K562 (cell line): Measurements from ENCODE around the gene CTBP2. TPM values are rescaled to one million over a fixed set of nuclear protein-coding genes. Genes with fewer than 3 reads are reported as not detected.

Experiments
- ATAC-seq: fragments of 200-7000 bp; cut with Tn5 transposase; 3 replicates; pipeline ENCODE4 v1.9.1; 2020; ENCODE audit warnings: moderate library complexity
- BruUV-seq: library from RNA; stranded (reverse); fragments of 400-500 nt; replicated peaks from 2 replicates; lab custom pipeline; 2021; lab: Mats Ljungman, UMichigan
- CTCF ChIA-PET: fragments of 300-600 bp; formaldehyde crosslinking; extraction: SDS; loops from one replicate; lab custom pipeline; 2021; ENCODE audit warnings: low intra/inter-chr PET ratio; lab: Yijun Ruan, JAX
- POLR2A ChIA-PET: fragments of 300-600, 350-650 bp; sonication (Branson Sonifier 250); formaldehyde crosslinking; extraction: SDS; loops from one replicate; lab custom pipeline; 2021; ENCODE audit warnings: antibody characterized with exemption, inconsistent platforms; lab: Yijun Ruan, JAX
- DNase-seq, 4 experiments: peaks; one replicate each; pipeline versions ENCODE4 v3.0.0 to v3.0.0-alpha.2; 2011 to 2018; ENCODE audit warnings: low spot score in 3 of 4, mixed read lengths in 3 of 4; ENCODE audit errors: extremely low read depth in 1 of 4
- FAIRE-seq: peaks from 2 replicates; lab custom pipeline; 2011; peaks lifted over from hg19 to GRCh38; lab: Jason Lieb, UNC
- H2AFZ ChIP-seq: 2 replicates; pipeline ENCODE4 v1.6.0; 2011; ENCODE audit warnings: low read depth, low read length, control low read depth, inconsistent platforms
- H3K27ac ChIP-seq: fragments of 200-600 bp; 3 replicates; pipeline ENCODE4 v1.8.0; 2011; ENCODE audit warnings: low read depth, mild to moderate bottlenecking, control low read depth, inconsistent platforms, low read length, moderate library complexity, mixed read lengths; ENCODE audit errors: extremely low read depth
- H3K27me3 ChIP-seq, 2 experiments: fragments of 300-600 bp in 1 of 2; 2 replicates in 1 of 2; 3 replicates in 1 of 2; pipeline versions ENCODE4 v1.6.0 to v1.8.0; 2011; ENCODE audit warnings: inconsistent platforms in 2 of 2, low read length in 2 of 2, mild to moderate bottlenecking in 1 of 2, mixed read lengths in 1 of 2, moderate library complexity in 1 of 2; ENCODE audit not compliant: control insufficient read depth in 2 of 2, insufficient read depth in 2 of 2
- H3K36me3 ChIP-seq: fragments of 300-600 bp; 3 replicates; pipeline ENCODE4 v1.8.0; 2011; ENCODE audit warnings: mild to moderate bottlenecking, low read length, inconsistent platforms; ENCODE audit not compliant: control insufficient read depth, insufficient read depth
- H3K4me1 ChIP-seq, 2 experiments: fragments of 200-600 bp in 1 of 2; replicated peaks in 1 of 2; 2 replicates in 1 of 2; 3 replicates in 1 of 2; pipeline versions ENCODE4 v1.5.1 to v1.8.0; 2011; ENCODE audit warnings: inconsistent platforms in 2 of 2, low read length in 2 of 2, mild to moderate bottlenecking in 1 of 2, mixed read lengths in 1 of 2, moderate library complexity in 1 of 2; ENCODE audit not compliant: control insufficient read depth in 2 of 2, insufficient read depth in 2 of 2
- H3K4me2 ChIP-seq: 2 replicates; pipeline ENCODE4 v1.6.1; 2011; ENCODE audit warnings: low read length, control low read depth, inconsistent platforms, mixed read lengths; ENCODE audit not compliant: insufficient read depth
- H3K4me3 ChIP-seq: fragments of 200-600 bp; sonication (generic), shearing (Covaris generic); 2 replicates; pipeline ENCODE4 v1.5.1; 2016; ENCODE audit warnings: control low read depth, inconsistent platforms
- H3K79me2 ChIP-seq: fragments of 200-600 bp; 3 replicates; pipeline ENCODE4 v1.8.0; 2011; ENCODE audit warnings: low read length, inconsistent platforms; ENCODE audit not compliant: control insufficient read depth, insufficient read depth
- H3K9ac ChIP-seq, 2 experiments: 2 replicates each; pipeline versions ENCODE4 v1.6.0 to v1.6.1; 2011; ENCODE audit warnings: low read depth in 2 of 2, low read length in 2 of 2, control low read depth in 1 of 2, inconsistent platforms in 1 of 2, mild to moderate bottlenecking in 1 of 2, mixed read lengths in 1 of 2; ENCODE audit not compliant: insufficient read depth in 1 of 2
- H3K9me1 ChIP-seq: one replicate; pipeline ENCODE4 v1.6.0; 2011; ENCODE audit warnings: inconsistent platforms, mild to moderate bottlenecking, low read length, moderate library complexity; ENCODE audit not compliant: control insufficient read depth, insufficient read depth
- H3K9me3 ChIP-seq: replicated peaks from 2 replicates; pipeline ENCODE4 v1.5.1; 2011; ENCODE audit warnings: low read depth, low read length, inconsistent platforms; ENCODE audit not compliant: control insufficient read depth, insufficient read depth
- H4K20me1 ChIP-seq: replicated peaks from 2 replicates; pipeline ENCODE4 v1.6.1; 2011; ENCODE audit warnings: low read length, inconsistent platforms, mixed read lengths; ENCODE audit not compliant: control insufficient read depth, insufficient read depth
- GABPB2 ChIP-seq: fragments of 250-450 bp; sonication (Bioruptor Pico); conservative IDR thresholded peaks from 2 replicates; pipeline ENCODE4 v1.5.1; 2021; ENCODE audit warnings: mild to moderate bottlenecking
- GTF2E2 ChIP-seq: fragments of 200-800 bp; sonication (Bioruptor generic); IDR thresholded peaks from 2 replicates; pipeline ENCODE4 v1.6.1; 2016; ENCODE audit warnings: missing genetic modification characterization, missing compliant biosample characterization
- POLR2AphosphoS2 ChIP-seq: IDR thresholded peaks from 2 replicates; pipeline ENCODE4 v1.6.1; 2012; ENCODE audit warnings: low read length, improper control_type of control experiment
- SUPT5H ChIP-seq: fragments of 450-650 bp; IDR thresholded peaks from 2 replicates; pipeline ENCODE4 v1.6.1; 2016
- ZNF224 ChIP-seq: sonication (generic); formaldehyde crosslinking; IDR thresholded peaks from 2 replicates; pipeline ENCODE4 v1.8.0; 2022; ENCODE audit warnings: mild to moderate bottlenecking, missing genetic modification reagents
- ZNF232 ChIP-seq: sonication (generic); formaldehyde crosslinking; IDR thresholded peaks from 2 replicates; pipeline ENCODE4 v1.8.0; 2022; ENCODE audit warnings: mild to moderate bottlenecking, missing genetic modification reagents
- ZNF354B ChIP-seq: fragments of 250-450 bp; sonication (Bioruptor Pico); IDR thresholded peaks from 2 replicates; pipeline ENCODE4 v1.4.0; 2020
- ZNF507 ChIP-seq: conservative IDR thresholded peaks from 2 replicates; pipeline ENCODE4 v1.6.1; 2017; ENCODE audit warnings: missing genetic modification characterization, missing compliant biosample characterization
- ZNF778 ChIP-seq: fragments of 450-650 bp; formaldehyde crosslinking; IDR thresholded peaks from 2 replicates; pipeline ENCODE4 v1.4.0; 2020; ENCODE audit warnings: mild to moderate bottlenecking, moderate library complexity
- WGBS: fragments of 100-300 bp; shearing (Covaris generic); methylation state at CpG from one replicate; pipeline ENCODE4 v1.1.6; 2016; ENCODE audit warnings: low coverage, mixed read lengths; ENCODE audit not compliant: insufficient coverage; ENCODE audit errors: missing lambda C conversion rate; 5-methylcytosine and 5-hydroxymethylcytosine counted together
- in situ Hi-C: fragments of 300-500 bp; cut with MboI; formaldehyde crosslinking; loops from 4 replicates; pipeline ENCODE4 v1.15.0; 2018; ENCODE audit warnings: inconsistent platforms, mixed read lengths
- intact Hi-C: fragments of 100-400 bp; cut with micrococcal nuclease; formaldehyde crosslinking; loops from 2 replicates; pipeline ENCODE4 v1.14.2; 2022
- polyA plus RNA-seq, 8 experiments: library from polyadenylated mRNA; depleted of rRNA in 4 of 8; stranded (reverse) in 5 of 8; unstranded in 3 of 8; fragments of >200 nt; fragmentation: Nextera tagmentation in 2 of 8; fragmentation: Illumina TruSeq in 1 of 8; extraction: Ambion mirVana in 2 of 8; extraction: Trizol in 1 of 8; gene quantifications; 2 replicates each; pipeline versions ENCODE4 v1.2.1 to v1.2.3, GENCODE V29; 2011 to 2014; ENCODE audit warnings: inconsistent platforms in 1 of 8, missing spikeins in 1 of 8
- total RNA-seq, 7 experiments: library from RNA; depleted of rRNA in 6 of 7; stranded (reverse); fragments of >200 nt in 6 of 7; fragmentation: Illumina TruSeq in 2 of 7; extraction: Trizol in 2 of 7; gene quantifications; 2 replicates each; pipeline versions ENCODE4 v1.2.1 to v1.2.3, GENCODE V29; 2011 to 2021; ENCODE audit warnings: low replicate concordance in 1 of 7
- TF ChIP-seq, protein P1 (sequence below), 2 experiments: fragments of 250-450 bp in 1 of 2; fragments of 450-650 bp in 1 of 2; sonication (Bioruptor Pico) in 1 of 2; IDR thresholded peaks; 2 replicates each; pipeline versions ENCODE4 v1.6.1 to v1.8.0; 2016 to 2021; ENCODE audit warnings: mild to moderate bottlenecking in 2 of 2, moderate library complexity in 2 of 2, missing compliant biosample characterization in 1 of 2, missing genetic modification characterization in 1 of 2

Gene CTBP2
- total and polyA plus RNA-seq, 9 of the 15 experiments (the other 6 are each of a cell fraction or from before 2014, with no cell fraction given) = 1.3 to 8.8 (median 5.1) TPM

GRCh38 chr10:125025341-125025740 lies 135.0 kb downstream of the CTBP2 start:
- Histone ChIP-seq H3K36me3 (no peaks in the 10 kb centered on the region), H2AFZ (no peak overlapping the region), H3K27me3 (no peaks in the 10 kb centered on the region), H3K9me1 (no peaks in the 10 kb centered on the region), H3K79me2 (no peaks in the 10 kb centered on the region), H3K4me3 (no peak overlapping the region), H3K27ac (no peak overlapping the region), H3K9me3 (no peaks in the 10 kb centered on the region), H3K4me2 (no peak overlapping the region), H4K20me1 (no peaks in the 10 kb centered on the region), H3K9ac (no peak overlapping the region), H3K4me1 (no peaks in the 10 kb centered on the region)
- BruUV-seq = no TSS peak
- no CpG with 5 or more reads among the region's 12 CpGs for WGBS
- no peak for FAIRE-seq
- TF ChIP-seq SUPT5H (no peak), ZNF354B (CRISPR knock-in tag) (no peak), ZNF507 (tag) (no peak), ZNF224 (CRISPR knock-in tag) (no peak), GTF2E2 (no peak), POLR2AphosphoS2 (no peak), ZNF232 (CRISPR knock-in tag) (no peak), GABPB2 (no peak), ZNF778 (no peak)
- TF ChIP-seq, protein P1, sequence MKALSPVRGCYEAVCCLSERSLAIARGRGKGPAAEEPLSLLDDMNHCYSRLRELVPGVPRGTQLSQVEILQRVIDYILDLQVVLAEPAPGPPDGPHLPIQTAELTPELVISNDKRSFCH (CRISPR knock-in tag; IDR thresholded peaks at IDR 0.05) = no peak
- TF ChIP-seq, protein P1 (tag; IDR thresholded peaks at IDR 0.05) = no peak
- POLR2A ChIA-PET = no interaction called here
- in situ Hi-C loops = loop anchor here (25.0 kb wide), 1 partner anchor 763 kb away; no protein-coding TSS in a partner anchor
- no peak for DNase-seq
- CTCF ChIA-PET = no interaction called here
- ATAC-seq = no peak
- intact Hi-C loops = no loop called here
